GM03348 (cell line): Measurements from ENCODE around the gene PLPPR1.
"Not testable (repeated sequence)": the region's sequence is repeated elsewhere in the genome, so short reads cannot be mapped to it uniquely, and the experiment has no call there.

Experiments used
- DNase-seq: peaks from one replicate; pipeline ENCODE4 v3.0.0; 2012; ENCODE audit warnings: low spot score

The PLPPR1 gene

GRCh38 chr9:101121836-101122399 is 93.4 kb downstream of the PLPPR1 start:
- DNase-seq, result no peak

DNA sequence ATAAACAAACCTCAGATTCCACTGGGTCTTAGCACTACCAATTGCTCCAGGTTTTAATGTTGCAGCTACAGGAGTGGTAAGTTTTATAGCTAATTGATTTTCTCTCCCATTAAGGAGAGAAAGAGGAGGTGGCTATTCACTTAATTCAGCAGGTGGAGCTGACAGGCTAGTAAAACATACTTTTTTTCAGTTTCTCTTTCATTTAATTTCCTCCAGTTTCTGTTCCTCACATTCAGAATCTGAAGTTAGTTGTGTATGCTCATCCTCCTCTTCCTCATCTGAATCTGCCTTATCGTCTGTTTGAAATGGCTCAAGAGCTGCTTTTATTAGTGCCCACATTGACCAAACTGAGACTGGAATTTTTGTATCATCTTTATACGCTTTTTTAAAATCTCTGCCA is 98.0 kb downstream of the PLPPR1 start:
- DNase-seq, result no peak

GRCh38 chr9:101127369-101127768 is 98.8 kb downstream of the PLPPR1 start:
- not testable (repeated sequence) for DNase-seq

- no peak for DNase-seq
Measured at GRCh38 chr9:101128623-101129022, 100.1 kb downstream of the PLPPR1 start.

- DNase-seq, result no peak
Measured at GRCh38 chr9:101130054-101130453, 101.5 kb downstream of the PLPPR1 start.

GRCh38 chr9:101131326-101131725 is 102.8 kb downstream of the PLPPR1 start:
- no peak for DNase-seq

- DNase-seq, result no peak
Measured at GRCh38 chr9:101132801-101133200, 104.3 kb downstream of the PLPPR1 start.

DNA sequence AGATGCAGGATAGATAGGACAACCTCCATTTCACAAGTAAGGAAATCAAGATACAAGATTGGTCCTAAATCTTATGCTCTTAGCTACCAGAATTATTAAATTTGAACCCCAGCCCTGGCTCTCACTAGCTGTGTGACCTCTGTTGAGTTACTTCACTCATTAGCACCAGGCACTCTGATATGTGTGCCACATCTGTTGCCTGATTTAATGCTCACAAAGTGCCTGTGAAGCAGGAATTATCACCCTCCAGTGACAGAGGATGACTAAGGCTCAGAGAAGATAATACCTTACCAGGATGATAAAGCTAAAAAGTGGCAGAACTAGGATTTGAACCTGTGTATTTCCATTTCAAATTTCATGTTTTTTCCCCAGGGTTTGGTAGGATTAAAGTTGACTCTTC is 110.0 kb downstream of the PLPPR1 start:
- DNase-seq, result no peak

DNA sequence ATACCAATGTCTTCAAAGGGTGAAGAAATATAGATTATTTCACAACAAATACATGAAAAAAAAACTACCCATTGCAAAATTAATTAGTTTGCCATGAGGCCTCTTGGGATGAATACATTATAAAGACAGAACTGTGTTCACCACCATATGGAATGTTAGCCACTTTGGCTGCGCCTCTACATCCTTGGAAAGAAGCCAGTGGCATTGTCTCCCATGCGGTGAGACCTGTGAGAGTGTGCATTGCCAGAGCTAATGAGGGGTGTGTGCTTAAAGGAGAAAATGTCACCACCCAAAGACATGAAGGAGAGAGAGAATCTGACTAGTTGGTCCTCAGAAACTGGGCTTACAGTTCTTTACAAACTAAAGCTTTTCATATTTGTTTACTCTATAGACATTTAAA is 110.6 kb downstream of the PLPPR1 start:
- DNase-seq, result no peak

DNA sequence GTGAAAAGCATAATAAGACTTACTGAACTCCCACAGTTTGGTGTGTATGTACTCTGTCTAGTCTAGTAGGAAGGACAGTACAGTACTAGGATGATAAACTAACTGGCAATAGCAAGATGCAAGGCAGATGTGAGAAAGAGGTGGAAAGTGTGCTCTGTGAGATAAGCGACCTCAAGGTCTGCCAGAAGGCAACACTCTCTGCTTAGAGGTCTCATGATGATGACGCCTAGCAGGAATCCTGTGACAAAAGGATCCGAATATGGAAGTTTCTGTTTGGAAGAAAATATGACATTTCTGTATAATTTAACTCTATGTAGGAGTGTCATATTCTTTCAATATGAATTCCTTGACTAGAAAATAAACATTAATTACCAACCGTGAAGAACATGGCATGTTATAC is 112.2 kb downstream of the PLPPR1 start:
- DNase-seq, result no peak

DNA sequence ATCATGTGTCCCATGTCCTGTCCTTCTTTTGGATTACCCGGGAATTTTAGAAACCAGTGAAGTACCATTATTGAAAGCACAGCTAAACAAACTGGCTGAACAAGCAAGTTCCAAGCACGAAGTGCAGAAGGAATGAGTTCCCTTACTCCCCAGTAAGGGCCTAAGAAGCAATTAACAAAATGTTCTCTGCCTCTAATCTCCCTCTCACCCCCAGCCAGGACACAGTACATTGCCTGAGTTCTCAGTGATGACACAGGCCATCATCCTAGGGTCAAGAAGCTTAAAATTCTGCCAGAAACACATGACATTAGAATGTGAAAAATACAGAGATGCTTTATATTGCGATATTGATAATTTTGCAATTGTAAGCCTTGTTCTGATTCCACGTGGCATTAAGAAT is 118.0 kb downstream of the PLPPR1 start:
- DNase-seq, result no peak

GRCh38 chr9:101148344-101148743 is 119.8 kb downstream of the PLPPR1 start:
- DNase-seq, result no peak

GRCh38 chr9:101158361-101158760 is 129.8 kb downstream of the PLPPR1 start:
- DNase-seq, result no peak

DNA sequence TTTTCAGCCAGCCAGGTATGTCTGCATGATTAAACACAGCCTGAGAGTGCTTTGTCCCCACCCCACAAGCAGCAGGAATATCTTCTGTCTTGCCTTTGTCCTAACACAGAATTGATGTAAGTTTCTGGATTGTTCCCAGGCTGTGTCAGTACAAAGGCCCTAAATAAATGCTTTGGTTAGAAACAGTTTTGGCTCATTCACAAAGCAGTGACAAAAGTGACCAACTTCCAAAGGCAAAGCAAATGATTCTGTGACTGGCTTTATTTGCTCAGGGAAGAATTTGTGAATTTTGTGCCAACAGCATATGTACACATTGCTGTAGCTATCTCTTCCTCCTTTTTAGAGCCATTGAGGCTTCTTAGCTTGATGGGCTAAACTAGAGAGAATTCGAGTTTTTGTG is 133.7 kb downstream of the PLPPR1 start:
- DNase-seq, result no peak

DNA sequence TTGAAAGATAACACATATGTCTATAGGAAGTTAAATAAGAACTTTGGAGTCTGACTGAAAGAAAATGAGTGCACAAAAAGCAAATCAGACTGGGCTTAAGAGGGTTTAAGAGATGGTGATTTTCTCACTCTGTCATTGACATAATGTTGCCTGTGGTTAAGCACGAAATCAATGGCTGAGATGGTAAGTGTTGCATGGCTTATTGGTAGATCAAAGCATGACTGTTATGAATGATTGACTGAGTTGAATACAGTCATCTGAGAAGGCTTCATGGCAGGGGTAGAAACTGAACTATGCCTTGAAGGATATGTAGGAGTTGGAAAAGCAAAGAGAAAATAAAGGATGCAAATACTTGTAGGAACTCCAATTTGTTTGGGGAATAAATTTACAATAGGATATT is 136.6 kb downstream of the PLPPR1 start:
- DNase-seq, result no peak

- no peak for DNase-seq
Measured at GRCh38 chr9:101167490-101168134, 139.1 kb downstream of the PLPPR1 start.

- DNase-seq, result no peak
Measured at GRCh38 chr9:101172616-101173015, 144.1 kb downstream of the PLPPR1 start.

DNA sequence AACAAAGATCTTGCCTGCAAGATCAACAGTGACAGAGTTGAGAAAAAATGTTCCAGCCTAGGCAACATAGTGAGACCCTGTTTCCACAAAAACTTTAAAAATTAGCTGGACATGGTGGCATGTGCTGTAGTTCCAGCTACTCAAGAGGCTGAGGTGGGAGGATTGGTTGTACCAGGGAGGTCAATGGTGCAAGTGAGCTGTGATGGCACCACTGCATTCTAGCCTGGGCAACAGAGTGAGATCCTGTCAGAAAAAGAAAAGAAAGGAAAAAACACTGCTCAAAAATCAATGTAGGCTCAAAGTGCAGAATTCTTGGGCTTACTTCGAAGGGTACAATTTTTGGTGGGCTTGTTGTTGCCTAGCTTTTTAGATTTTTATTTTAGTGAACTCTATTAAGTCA is 145.4 kb downstream of the PLPPR1 start:
- no peak for DNase-seq

DNA sequence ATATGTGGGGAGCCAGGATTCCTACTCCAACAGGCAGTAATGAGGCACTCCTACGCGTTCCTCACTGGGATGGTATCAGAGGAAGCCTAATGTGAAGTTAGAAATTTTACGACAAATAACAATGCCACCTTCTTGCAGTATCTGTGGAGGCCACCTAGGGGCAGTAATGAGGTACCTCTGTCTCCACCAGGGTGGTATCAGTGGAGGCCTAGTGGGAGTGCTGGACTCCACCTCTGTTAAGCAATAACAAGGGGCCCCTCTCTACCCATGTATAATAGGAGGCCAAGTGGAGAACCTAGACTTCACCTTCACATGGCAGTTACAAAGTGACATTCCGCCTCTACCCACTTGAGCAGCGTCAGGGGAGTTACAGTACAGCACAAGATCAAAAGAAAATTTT is 147.9 kb downstream of the PLPPR1 start:
- DNase-seq, result no peak

DNA sequence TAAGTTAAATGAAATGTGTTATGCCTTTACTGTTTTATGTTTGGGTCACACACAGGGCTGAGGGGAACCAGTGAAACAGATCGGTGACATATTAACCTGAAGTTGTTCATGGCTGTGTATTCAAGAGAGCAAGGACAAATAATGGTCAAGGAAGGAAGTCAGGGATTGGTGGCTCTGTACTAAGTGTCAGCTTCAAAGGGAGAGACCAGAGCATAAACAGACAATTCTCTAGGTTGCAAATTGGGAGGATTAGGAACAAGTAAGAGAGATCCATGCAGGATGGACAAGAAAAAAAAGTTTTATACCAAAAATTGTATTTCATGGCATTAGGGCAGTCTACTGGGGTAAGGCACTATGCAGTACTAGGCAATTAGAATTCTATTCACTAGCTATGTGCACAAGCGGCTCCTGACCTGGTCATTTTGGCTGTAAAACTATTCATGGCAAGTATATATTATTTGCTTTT is 156.3 kb downstream of the PLPPR1 start:
- no peak for DNase-seq

DNA sequence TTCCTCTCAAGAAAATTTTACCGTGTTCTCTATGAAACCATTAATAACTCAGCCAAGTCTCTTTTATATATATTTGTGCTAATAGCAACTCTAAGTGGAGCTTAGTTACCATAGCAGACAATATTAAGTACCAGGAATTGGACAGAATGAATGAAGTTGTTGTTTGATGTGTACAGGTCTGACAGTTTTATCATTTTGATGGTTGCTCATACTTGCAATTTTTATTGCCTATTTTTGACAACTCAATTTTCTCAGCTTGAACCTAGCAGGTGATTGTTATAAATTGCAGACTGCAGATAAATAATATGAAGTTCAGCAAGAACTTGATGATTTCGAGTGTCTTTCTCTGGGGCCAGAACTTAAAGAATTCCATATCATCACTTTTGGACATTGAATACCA is 163.2 kb downstream of the PLPPR1 start:
- no peak for DNase-seq

DNA sequence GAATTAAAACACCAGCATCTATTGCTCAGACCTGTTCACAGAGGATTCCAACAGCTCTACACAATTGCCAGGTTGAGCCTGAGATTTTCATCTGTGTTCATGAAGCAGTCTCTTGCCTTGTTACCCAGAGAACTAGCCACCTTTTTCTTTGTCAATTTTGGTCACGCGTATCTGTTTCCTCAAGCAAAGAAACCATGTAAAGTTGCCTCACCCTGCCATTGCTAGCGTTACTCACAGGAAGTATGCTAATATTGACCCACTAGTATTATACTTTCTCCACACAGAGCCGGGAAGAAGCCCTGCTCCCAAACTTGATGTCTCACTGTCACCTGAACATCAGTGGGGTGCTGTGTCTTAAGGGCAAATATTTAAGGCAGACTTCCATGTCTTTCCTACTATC is 168.5 kb downstream of the PLPPR1 start:
- DNase-seq, result no peak

DNA sequence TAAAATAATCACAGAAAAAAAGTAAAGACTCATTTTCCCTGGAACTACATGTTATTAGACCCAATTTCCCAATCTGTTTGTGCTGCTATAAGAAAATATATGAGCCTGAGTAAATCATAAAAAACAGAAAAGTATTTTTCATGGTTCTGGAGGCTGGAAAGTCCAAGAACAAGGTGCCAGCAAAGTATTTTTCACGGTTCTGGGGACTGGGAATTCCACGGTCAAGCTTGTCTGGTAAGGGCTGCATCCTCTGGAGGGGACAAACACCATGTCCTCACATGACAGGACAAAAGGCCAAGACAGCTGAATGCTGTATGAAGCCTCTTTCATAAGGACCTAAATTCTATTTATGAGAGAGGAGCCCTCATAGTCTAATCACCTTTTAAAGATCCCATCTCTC is 172.3 kb downstream of the PLPPR1 start:
- DNase-seq, result no peak

DNA sequence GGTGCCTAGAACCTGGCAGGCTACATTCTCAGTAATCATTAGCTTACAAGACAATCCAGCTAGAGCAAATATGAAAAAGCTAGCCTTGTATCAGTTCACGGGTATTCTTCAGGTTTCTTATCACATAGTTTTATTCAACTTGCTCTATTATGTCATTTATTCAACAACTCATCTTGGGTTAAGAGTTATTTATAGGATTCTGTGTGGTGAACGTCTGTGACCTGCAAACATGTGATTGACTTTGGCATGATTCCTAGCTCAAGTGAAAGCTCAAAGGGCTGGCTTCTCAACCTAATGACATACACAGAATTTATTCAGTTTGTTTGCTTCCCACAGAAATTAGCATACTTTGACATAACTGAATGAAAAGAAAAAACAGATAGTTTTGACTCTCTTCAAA is 173.1 kb downstream of the PLPPR1 start:
- no peak for DNase-seq
